Right lobe of liver (tissue), 4 donors: ENCODE results near the gene PFAS.

ENCODE experiments used
- CTCF ChIP-seq, 4 donors: fragments of 200-600 bp in 3 of 4; fragments of 450-650 bp in 1 of 4; IDR thresholded peaks; one replicate each; pipeline versions ENCODE4 v1.5.1 to v1.8.0; 2016 to 2022; ENCODE audit warnings: antibody characterized with exemption in 4 of 4, mild to moderate bottlenecking in 2 of 4
- POLR2A ChIP-seq: fragments of 450-650 bp; IDR thresholded peaks from one replicate; pipeline ENCODE4 v1.6.1; 2017; ENCODE audit warnings: antibody characterized with exemption, mild to moderate bottlenecking
- donor health status: DM: no; HTN: no; CAD: no.
- donor health status: DM: no; HTN: no; CAD: no.
- donor health status: DM: no; HTN: yes; CAD: no.

GRCh38 chr17:8300226-8300625 is 51.1 kb downstream of the PFAS start:
- TF ChIP-seq POLR2A (no peak), CTCF (IDR thresholded peaks at IDR 0.05) (no peak)
